Naive thymus-derived CD8-positive, alpha-beta T cell (primary cell): ENCODE results near the gene PAFAH1B2. TPM values are rescaled to one million over a fixed set of nuclear protein-coding genes. Genes with fewer than 3 reads are reported as not detected.
"Not testable (repeated sequence)": the region's sequence is repeated elsewhere in the genome, so short reads cannot be mapped to it uniquely, and the experiment has no call there.

Source experiments
- ATAC-seq, 2 donors: fragments of 150-1000 bp; cut with Tn5 transposase in 1 of 2; sonication (Bioruptor Pico), chemical (Tn5 transposase) in 1 of 2; 1 replicate in 1 of 2; 2 replicates in 1 of 2; pipeline ENCODE4 v1.10.0; 2021; ENCODE audit warnings: mild to moderate bottlenecking in 2 of 2, moderate library complexity in 2 of 2
- POLR2A ChIA-PET: fragments of 350-600 bp; sonication (Branson Sonifier 250); formaldehyde crosslinking; loops from one replicate; lab custom pipeline; 2021; ENCODE audit warnings: antibody characterized with exemption; lab: Charles Lee
- DNase-seq, 10 donors: peaks; one replicate each; pipeline versions ENCODE4 v3.0.0 to v3.0.0-alpha.2; 2020 to 2022
- H3K27ac Mint-ChIP-seq, 10 donors: one replicate each; pipeline ENCODE4 v1.8.0; 2020 to 2022; ENCODE audit warnings: mild to moderate bottlenecking in 10 of 10, mixed read lengths in 10 of 10, moderate library complexity in 4 of 10, inconsistent platforms in 1 of 10
- H3K27me3 Mint-ChIP-seq, 5 donors: one replicate each; pipeline ENCODE4 v1.8.0; 2021 to 2022; ENCODE audit warnings: mixed read lengths in 5 of 5
- H3K36me3 Mint-ChIP-seq, 3 donors: one replicate each; pipeline ENCODE4 v1.8.0; 2020 to 2022; ENCODE audit warnings: mixed read lengths in 3 of 3, mild to moderate bottlenecking in 2 of 3, inconsistent platforms in 1 of 3
- H3K4me1 Mint-ChIP-seq, 4 donors: one replicate each; pipeline ENCODE4 v1.8.0; 2021 to 2022; ENCODE audit warnings: mixed read lengths in 4 of 4
- H3K4me3 Mint-ChIP-seq, 10 donors: one replicate each; pipeline ENCODE4 v1.8.0; 2020 to 2022; ENCODE audit warnings: mild to moderate bottlenecking in 10 of 10, mixed read lengths in 10 of 10, moderate library complexity in 6 of 10, inconsistent platforms in 1 of 10
- H3K9me3 Mint-ChIP-seq, 9 donors: one replicate each; pipeline ENCODE4 v1.8.0; 2020 to 2022; ENCODE audit warnings: mixed read lengths in 9 of 9, mild to moderate bottlenecking in 3 of 9, inconsistent platforms in 1 of 9, moderate library complexity in 1 of 9
- polyA plus RNA-seq, 3 donors: library from polyadenylated mRNA; unstranded; fragments of 300-500 nt; fragmentation: Illumina TruSeq; gene quantifications; one replicate each; pipeline ENCODE4 v1.2.3, GENCODE V29; 2021
- total RNA-seq, 8 experiments: library from RNA in 2 of 8; stranded (reverse) in 2 of 8; gene quantifications; one replicate each; pipeline ENCODE4 v1.2.3 and lab custom pipeline; 2021 to 2026

The PAFAH1B2 gene
- total and polyA plus RNA-seq, 5 experiments from 2014 or later = 14.4 to 60.5 (median 19.5) TPM

GRCh38 chr11:117178210-117179034 is 34.3 kb downstream of the PAFAH1B2 start, which contains the start of gene SIDT2:
SIDT2 (plus strand) TSS chr11:117178743; CDS start chr11:117179264, 521 bp downstream.
- Mint-ChIP-seq H3K36me3 (peaks cover 0 to 4% (median 0%) of the 10 kb centered on the region in 3 donors), H3K4me3 (peak within 1 kb of the TSS; percentile 89 to 97 (median 93)), H3K27ac (peak within 1 kb of the TSS; percentile 88 to 99 (median 98)), H3K9me3 (no peaks in the 10 kb centered on the region), H3K4me1 (peaks cover 11 to 42% (median 32%) of the 10 kb centered on the region in 4 donors), H3K27me3 (no peaks in the 10 kb centered on the region)
- POLR2A ChIA-PET = interaction anchor here (0.7 to 4.2 kb wide), 16 partner anchors 9 to 405 kb away, joined by 3 to 70 read pairs (median 4); partner anchors contain the start of genes PAFAH1B2, PCSK7, RNF214 and ZPR1
- ATAC-seq = peak; percentile 94 to 95
- peak; percentile 78 to 93 (median 85) for DNase-seq

DNA sequence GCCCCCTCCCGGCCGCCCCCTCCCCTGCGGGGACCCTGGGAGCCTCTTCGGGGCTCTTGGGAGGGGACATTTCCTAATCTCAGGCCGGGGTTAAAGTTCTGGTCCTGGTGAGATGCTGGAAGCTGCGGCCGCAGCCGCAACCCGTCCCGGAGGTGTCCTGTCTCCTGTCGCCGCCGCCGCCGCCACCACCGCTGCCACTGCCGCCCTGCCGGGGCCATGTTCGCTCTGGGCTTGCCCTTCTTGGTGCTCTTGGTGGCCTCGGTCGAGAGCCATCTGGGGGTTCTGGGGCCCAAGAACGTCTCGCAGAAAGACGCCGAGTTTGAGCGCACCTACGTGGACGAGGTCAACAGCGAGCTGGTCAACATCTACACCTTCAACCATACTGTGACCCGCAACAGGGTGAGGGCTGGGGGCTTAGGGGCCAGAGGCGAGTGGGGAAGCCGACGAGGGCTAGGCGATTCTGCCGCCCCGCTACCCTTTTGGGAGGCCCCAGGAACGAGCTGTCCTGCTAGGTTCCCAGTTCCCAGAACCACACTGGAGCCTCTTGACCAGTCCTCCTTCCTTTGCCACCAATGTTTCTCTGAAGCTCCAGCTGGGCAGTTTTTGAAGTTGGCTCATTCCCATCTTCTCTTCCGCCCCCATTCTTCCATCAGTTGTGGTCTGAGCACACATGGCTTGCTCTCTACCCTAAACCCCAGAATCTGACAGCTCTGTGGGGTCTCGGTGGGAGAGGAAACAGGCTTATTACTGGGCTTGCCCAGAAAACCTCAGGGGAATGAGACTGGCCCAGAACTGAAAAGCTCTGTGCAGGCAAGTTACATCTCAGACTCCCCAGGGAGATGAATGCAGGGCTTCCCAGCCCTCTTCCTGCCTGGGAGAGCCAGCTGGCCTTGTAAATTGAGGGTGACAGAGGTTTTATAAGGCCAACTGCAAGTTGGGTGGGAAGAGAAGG is 35.2 kb downstream of the PAFAH1B2 start:
- POLR2A ChIA-PET = interaction anchor here (0.8 to 4.2 kb wide), 17 partner anchors 9 to 406 kb away, joined by 3 to 70 read pairs (median 4); partner anchors contain the start of genes PAFAH1B2, PCSK7, RNF214 and ZPR1
- DNase-seq (peak in 9 of 10 donors; percentile 16 to 60 (median 33)), ATAC-seq (peak; percentile 54 to 66)
- Mint-ChIP-seq H3K9me3 (no peaks in the 10 kb centered on the region), H3K4me3 (peak overlapping the region; percentile 89 to 97 (median 93)), H3K27ac (peak overlapping the region; percentile 82 to 99 (median 97)), H3K27me3 (no peaks in the 10 kb centered on the region), H3K36me3 (peaks cover 0 to 10% (median 2%) of the 10 kb centered on the region in 3 donors), H3K4me1 (peaks cover 10 to 37% (median 31%) of the 10 kb centered on the region in 4 donors)

GRCh38 chr11:117180020-117180419 is 35.9 kb downstream of the PAFAH1B2 start:
- peak overlapping the region; percentile 89 to 97 (median 93) for H3K4me3 Mint-ChIP-seq
- H3K27ac Mint-ChIP-seq = peak overlapping the region; percentile 82 to 99 (median 97)
- ATAC-seq (no peak), DNase-seq (peak in 4 of 10 donors; percentile 11 to 20 (median 16))
- H3K4me1 Mint-ChIP-seq = peaks cover 10 to 37% (median 31%) of the 10 kb centered on the region in 4 donors
- POLR2A ChIA-PET = interaction anchor here (0.6 to 4.2 kb wide), 8 partner anchors 9 to 406 kb away, joined by 3 to 70 read pairs (median 4); partner anchors contain the start of genes PAFAH1B2, PCSK7 and RNF214
- H3K9me3 Mint-ChIP-seq = no peaks in the 10 kb centered on the region
- H3K27me3 Mint-ChIP-seq = no peaks in the 10 kb centered on the region
- peaks cover 0 to 12% (median 2%) of the 10 kb centered on the region in 3 donors for H3K36me3 Mint-ChIP-seq

DNA sequence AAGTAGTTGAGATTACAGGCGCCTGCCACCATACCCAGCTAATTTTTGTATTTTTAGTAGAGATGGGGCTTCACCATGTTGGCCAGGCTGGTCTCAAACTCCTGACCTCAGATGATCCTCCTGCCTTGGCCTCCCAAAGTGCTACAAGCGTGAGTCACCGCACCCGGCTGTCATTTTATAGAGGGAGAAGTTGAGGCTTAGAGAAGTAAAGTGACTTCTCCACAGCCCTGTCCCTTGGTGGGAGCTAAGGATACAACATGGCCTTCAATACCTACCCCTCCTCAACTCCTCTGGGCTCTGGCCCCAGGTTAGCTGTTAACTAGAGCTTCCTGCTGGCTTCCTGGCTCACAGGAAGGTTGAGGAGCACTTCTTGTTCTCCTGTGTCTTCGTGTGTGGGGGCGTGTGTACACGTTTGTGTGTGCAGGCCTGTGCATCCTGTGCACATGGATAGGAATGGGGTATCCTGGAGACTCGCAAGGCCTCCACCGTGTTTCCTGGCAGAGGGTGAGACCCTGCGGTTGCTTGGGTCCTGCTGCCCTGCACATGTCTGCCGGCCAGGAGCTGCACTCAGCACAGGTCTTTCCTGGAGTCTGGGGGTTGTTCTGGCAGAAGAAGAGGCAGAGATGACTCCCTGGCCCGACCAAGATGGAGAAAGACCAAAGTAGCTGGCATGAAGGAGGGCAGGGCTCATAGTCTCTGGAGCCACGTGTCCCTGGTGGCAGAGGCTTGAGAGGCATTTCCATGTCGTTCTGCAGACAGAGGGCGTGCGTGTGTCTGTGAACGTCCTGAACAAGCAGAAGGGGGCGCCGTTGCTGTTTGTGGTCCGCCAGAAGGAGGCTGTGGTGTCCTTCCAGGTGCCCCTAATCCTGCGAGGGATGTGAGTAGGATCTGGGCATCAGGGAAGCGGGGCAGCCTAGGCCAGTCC is 36.8 kb downstream of the PAFAH1B2 start:
- DNase-seq (peak in 9 of 10 donors; percentile 24 to 78 (median 45)), ATAC-seq (peak in 1 of 2 donors; percentile 31)
- no peaks in the 10 kb centered on the region for H3K9me3 Mint-ChIP-seq
- H3K27ac Mint-ChIP-seq = peak overlapping the region; percentile 25 to 99 (median 91)
- POLR2A ChIA-PET = interaction anchor here (4.2 kb wide), 2 partner anchors 37 to 48 kb away, joined by 46 to 70 read pairs; partner anchors contain the start of genes PAFAH1B2, PCSK7 and RNF214
- H3K4me1 Mint-ChIP-seq = peaks cover 10 to 44% (median 31%) of the 10 kb centered on the region in 4 donors
- H3K36me3 Mint-ChIP-seq = peaks cover 0 to 13% (median 2%) of the 10 kb centered on the region in 3 donors
- H3K27me3 Mint-ChIP-seq = no peaks in the 10 kb centered on the region
- H3K4me3 Mint-ChIP-seq = peak overlapping the region; percentile 89 to 97 (median 93)

DNA sequence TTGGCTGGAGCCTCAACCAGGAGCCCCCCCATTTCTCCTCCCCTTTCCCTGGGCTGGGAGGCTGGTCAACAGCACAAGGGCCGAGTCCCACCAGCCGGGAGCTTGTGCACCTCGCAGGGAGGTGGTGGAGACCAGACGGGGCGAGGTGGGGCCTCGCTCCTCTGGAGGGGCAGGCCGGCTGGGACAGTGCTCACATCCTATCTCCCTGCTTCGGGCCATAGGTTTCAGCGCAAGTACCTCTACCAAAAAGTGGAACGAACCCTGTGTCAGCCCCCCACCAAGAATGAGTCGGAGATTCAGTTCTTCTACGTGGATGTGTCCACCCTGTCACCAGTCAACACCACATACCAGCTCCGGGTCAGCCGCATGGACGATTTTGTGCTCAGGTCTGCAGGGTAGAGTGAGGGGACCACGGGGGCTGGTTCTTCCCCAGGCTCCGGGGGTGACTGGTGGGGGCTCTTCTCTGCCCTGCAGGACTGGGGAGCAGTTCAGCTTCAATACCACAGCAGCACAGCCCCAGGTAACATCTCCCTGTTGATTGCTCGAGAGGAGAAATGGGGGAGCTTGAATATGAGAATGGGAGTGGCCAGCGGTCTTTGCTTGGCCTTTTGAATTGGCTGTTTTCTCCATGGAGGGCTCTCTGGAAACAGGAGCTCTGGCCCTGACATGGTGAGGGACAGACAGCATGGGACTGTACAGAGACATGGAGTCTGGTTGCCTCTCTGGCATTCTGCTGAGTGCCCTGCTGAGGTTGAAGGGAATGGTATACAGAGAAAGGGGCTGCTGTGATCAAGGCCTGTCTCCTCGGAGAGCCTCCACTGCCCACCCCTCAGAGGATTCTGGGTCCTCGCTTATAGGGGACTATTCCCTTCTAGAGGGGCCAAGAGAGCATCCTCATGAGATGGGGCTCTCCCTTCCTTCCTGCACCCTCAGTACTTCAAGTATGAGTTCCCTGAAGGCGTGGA is 37.8 kb downstream of the PAFAH1B2 start:
- no peak for ATAC-seq
- POLR2A ChIA-PET = interaction anchor here (4.2 kb wide), 1 partner anchor 38 kb away, joined by 46 read pairs; the partner anchor contains the start of gene PAFAH1B2
- Mint-ChIP-seq H3K4me1 (peaks cover 10 to 49% (median 30%) of the 10 kb centered on the region in 4 donors), H3K36me3 (peaks cover 0 to 17% (median 2%) of the 10 kb centered on the region in 3 donors), H3K27me3 (no peaks in the 10 kb centered on the region), H3K9me3 (no peaks in the 10 kb centered on the region), H3K4me3 (no peak overlapping the region), H3K27ac (peak overlapping the region in 1 of 10 donors; percentile 59)
- peak in 1 of 10 donors; percentile 7 for DNase-seq

DNA sequence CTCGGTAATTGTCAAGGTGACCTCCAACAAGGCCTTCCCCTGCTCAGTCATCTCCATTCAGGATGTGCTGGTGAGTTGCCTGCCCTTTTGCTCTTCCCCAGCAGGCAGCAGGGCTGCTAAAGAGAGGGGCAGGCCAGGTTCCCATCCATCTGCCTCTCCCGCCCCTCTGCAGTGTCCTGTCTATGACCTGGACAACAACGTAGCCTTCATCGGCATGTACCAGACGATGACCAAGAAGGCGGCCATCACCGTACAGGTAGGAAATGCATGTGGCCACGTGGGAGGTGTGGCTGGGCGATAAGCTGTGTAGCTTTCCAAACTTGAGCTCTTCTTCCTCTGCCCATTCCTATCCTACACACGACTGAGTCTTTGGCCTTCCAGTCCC is 38.5 kb downstream of the PAFAH1B2 start:
- POLR2A ChIA-PET = no interaction called here
- Mint-ChIP-seq H3K9me3 (no peaks in the 10 kb centered on the region), H3K4me3 (no peak overlapping the region), H3K27me3 (no peaks in the 10 kb centered on the region), H3K36me3 (peaks cover 0 to 21% (median 2%) of the 10 kb centered on the region in 3 donors), H3K27ac (peak overlapping the region in 1 of 10 donors; percentile 28), H3K4me1 (peaks cover 11 to 56% (median 30%) of the 10 kb centered on the region in 4 donors)
- no peak for ATAC-seq
- DNase-seq = peak in 1 of 10 donors; percentile 13

DNA sequence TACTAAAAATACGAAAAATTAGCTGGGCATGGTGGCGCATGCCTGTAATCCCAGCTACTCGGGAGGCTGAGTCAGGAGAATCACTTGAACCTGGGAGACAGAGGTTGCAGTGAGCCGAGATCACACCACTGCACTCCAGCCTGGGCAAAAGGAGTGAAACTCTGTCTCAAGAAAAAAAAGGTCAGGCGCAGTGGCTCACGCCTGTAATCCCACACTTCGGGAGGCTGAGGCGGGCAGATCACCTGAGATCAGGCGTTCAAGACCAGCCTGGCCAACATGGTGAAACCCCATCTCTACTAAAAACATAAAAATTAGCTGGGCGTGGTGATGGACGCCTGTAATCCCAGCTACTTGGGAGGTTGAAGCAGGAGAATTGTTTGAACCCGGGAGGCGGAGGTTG is 39.1 kb downstream of the PAFAH1B2 start:
- peak overlapping the region in 1 of 10 donors; percentile 48 for H3K27ac Mint-ChIP-seq
- not testable (repeated sequence) for H3K4me3 Mint-ChIP-seq, H3K9me3 Mint-ChIP-seq, H3K27me3 Mint-ChIP-seq, DNase-seq, ATAC-seq
- POLR2A ChIA-PET = interaction anchor here (1.9 kb wide), 1 partner anchor 12 kb away, joined by 6 read pairs; no protein-coding TSS in a partner anchor
- peaks cover 0 to 21% (median 2%) of the 10 kb centered on the region in 3 donors for H3K36me3 Mint-ChIP-seq
- peaks cover 11 to 52% (median 27%) of the 10 kb centered on the region in 4 donors for H3K4me1 Mint-ChIP-seq

- POLR2A ChIA-PET = interaction anchor here (0.6 to 1.9 kb wide), 2 partner anchors 12 to 33 kb away, joined by 4 to 6 read pairs; no protein-coding TSS in a partner anchor
- H3K36me3 Mint-ChIP-seq = peaks cover 0 to 21% (median 2%) of the 10 kb centered on the region in 3 donors
- H3K9me3 Mint-ChIP-seq = no peaks in the 10 kb centered on the region
- no peak overlapping the region for H3K4me3 Mint-ChIP-seq
- DNase-seq (peak in 1 of 10 donors; percentile 12), ATAC-seq (no peak)
- H3K27me3 Mint-ChIP-seq = no peaks in the 10 kb centered on the region
- peaks cover 11 to 53% (median 25%) of the 10 kb centered on the region in 4 donors for H3K4me1 Mint-ChIP-seq
- peak overlapping the region in 2 of 10 donors; percentile 26 to 56 for H3K27ac Mint-ChIP-seq
Observed at GRCh38 chr11:117183724-117184349, 39.8 kb downstream of the PAFAH1B2 start.

- no peaks in the 10 kb centered on the region for H3K9me3 Mint-ChIP-seq
- POLR2A ChIA-PET = interaction anchor here (0.7 to 1.1 kb wide), 3 partner anchors 16 to 46 kb away, joined by 3 to 4 read pairs (median 3); partner anchors contain the start of gene PCSK7
- H3K27ac Mint-ChIP-seq = peak overlapping the region in 5 of 10 donors; percentile 31 to 88 (median 54)
- H3K36me3 Mint-ChIP-seq = peaks cover 0 to 24% (median 5%) of the 10 kb centered on the region in 3 donors
- no peaks in the 10 kb centered on the region for H3K27me3 Mint-ChIP-seq
- no peak for DNase-seq
- peaks cover 4 to 46% (median 9%) of the 10 kb centered on the region in 4 donors for H3K4me1 Mint-ChIP-seq
- no peak for ATAC-seq
- H3K4me3 Mint-ChIP-seq = peak overlapping the region in 1 of 10 donors; percentile 68
Observed at GRCh38 chr11:117185736-117186430, 41.8 kb downstream of the PAFAH1B2 start.
